OCI-LY7 (cell line): ENCODE measurements around the gene FAM3B. TPM values are rescaled to one million over a fixed set of nuclear protein-coding genes. Genes with fewer than 3 reads are reported as not detected.

Experiments
- BruUV-seq: library from RNA; stranded (reverse); fragments of 400-500 nt; replicated peaks from 2 replicates; lab custom pipeline; 2021; lab: Mats Ljungman, UMichigan
- CTCF ChIA-PET: fragments of 300-600 bp; sonication (Branson Sonifier 250); formaldehyde crosslinking; loops from one replicate; lab custom pipeline; 2022; ENCODE audit warnings: antibody characterized with exemption; ENCODE audit not compliant: unreplicated experiment; lab: Charles Lee
- POLR2A ChIA-PET: fragments of 300-600 bp; sonication (Branson Sonifier 250); formaldehyde crosslinking; loops from one replicate; lab custom pipeline; 2022; ENCODE audit warnings: antibody characterized with exemption; lab: Charles Lee
- DNase-seq: peaks from one replicate; pipeline ENCODE4 v3.0.0-alpha.2; 2015; ENCODE audit warnings: low spot score
- H2AFZ ChIP-seq: fragments of 200-600 bp; sonication (generic), shearing (Covaris generic); 2 replicates; pipeline ENCODE4 v1.6.1; 2014; ENCODE audit warnings: mild to moderate bottlenecking, antibody characterized with exemption, low read length, moderate library complexity
- H3K27ac ChIP-seq: fragments of 200-600 bp; sonication (generic); 2 replicates; pipeline ENCODE4 v1.5.1; 2014; ENCODE audit warnings: mixed run types, low read depth, mild to moderate bottlenecking, moderate library complexity, low read length, inconsistent platforms; ENCODE audit not compliant: poor library complexity, severe bottlenecking
- H3K36me3 ChIP-seq: fragments of 200-600 bp; sonication (generic); 2 replicates; pipeline ENCODE4 v1.6.1; 2014; ENCODE audit warnings: mild to moderate bottlenecking, antibody characterized with exemption, low read length, moderate library complexity, mixed read lengths; ENCODE audit not compliant: insufficient read depth
- H3K4me1 ChIP-seq: fragments of 200-600 bp; sonication (generic); 2 replicates; pipeline ENCODE4 v1.5.1; 2014; ENCODE audit warnings: mild to moderate bottlenecking, low read length; ENCODE audit not compliant: insufficient read depth, poor library complexity, severe bottlenecking
- H3K4me2 ChIP-seq: fragments of 200-600 bp; sonication (generic); 2 replicates; pipeline ENCODE4 v1.6.1; 2014; ENCODE audit warnings: mild to moderate bottlenecking, low read length
- H3K4me3 ChIP-seq: fragments of 200-600 bp; sonication (generic); 2 replicates; pipeline ENCODE4 v1.5.1; 2014; ENCODE audit warnings: mild to moderate bottlenecking, low read depth, low read length; ENCODE audit not compliant: poor library complexity, severe bottlenecking
- H3K79me2 ChIP-seq: fragments of 200-600 bp; sonication (generic); 2 replicates; pipeline ENCODE4 v1.6.1; 2016; ENCODE audit warnings: low read depth, mild to moderate bottlenecking, low read length, moderate library complexity, mixed read lengths; ENCODE audit not compliant: insufficient read depth
- H3K9me2 ChIP-seq: fragments of 200-600 bp; sonication (generic); 2 replicates; pipeline ENCODE4 v1.6.1; 2016; ENCODE audit warnings: mild to moderate bottlenecking, low read length, mixed read lengths; ENCODE audit not compliant: insufficient read depth
- H3K9me3 ChIP-seq: fragments of 200-600 bp; sonication (generic); 2 replicates; pipeline ENCODE4 v1.6.1; 2014; ENCODE audit warnings: mild to moderate bottlenecking, mixed run types, low read length, mixed read lengths
- H4K20me1 ChIP-seq: fragments of 200-600 bp; sonication (generic); 2 replicates; pipeline ENCODE4 v1.6.1; 2014; ENCODE audit warnings: mild to moderate bottlenecking, antibody characterized with exemption, low read length, moderate library complexity, mixed read lengths; ENCODE audit not compliant: insufficient read depth
- EZH2phosphoT487 ChIP-seq: fragments of 200-600 bp; sonication (generic); IDR thresholded peaks from 2 replicates; pipeline ENCODE4 v1.6.1; 2018; ENCODE audit warnings: low read depth, borderline replicate concordance, mild to moderate bottlenecking, mixed run types, antibody characterized with exemption, low read length, moderate library complexity, mixed read lengths
- intact Hi-C: fragments of 100-400 bp; cut with micrococcal nuclease; formaldehyde crosslinking; loops from one replicate; pipeline ENCODE4 v1.10.0; 2022; ENCODE audit not compliant: unreplicated experiment
- total RNA-seq, 2 experiments: library from RNA; depleted of rRNA in 1 of 2; stranded (reverse); fragments of >200 nt in 1 of 2; shearing (Covaris generic) in 1 of 2; gene quantifications; 2 replicates each; pipeline ENCODE4 v1.2.3, GENCODE V29; 2014 to 2022
- TF ChIP-seq, protein P1 (sequence below): fragments of 200-600 bp; sonication (generic); conservative IDR thresholded peaks from 2 replicates; pipeline ENCODE4 v1.5.1; 2014; ENCODE audit warnings: mild to moderate bottlenecking, antibody characterized with exemption, low read length, moderate library complexity, mixed read lengths

FAM3B gene
- total RNA-seq, 2 experiments from 2014 or later = 0.19 TPM; not detected in 1

DNA sequence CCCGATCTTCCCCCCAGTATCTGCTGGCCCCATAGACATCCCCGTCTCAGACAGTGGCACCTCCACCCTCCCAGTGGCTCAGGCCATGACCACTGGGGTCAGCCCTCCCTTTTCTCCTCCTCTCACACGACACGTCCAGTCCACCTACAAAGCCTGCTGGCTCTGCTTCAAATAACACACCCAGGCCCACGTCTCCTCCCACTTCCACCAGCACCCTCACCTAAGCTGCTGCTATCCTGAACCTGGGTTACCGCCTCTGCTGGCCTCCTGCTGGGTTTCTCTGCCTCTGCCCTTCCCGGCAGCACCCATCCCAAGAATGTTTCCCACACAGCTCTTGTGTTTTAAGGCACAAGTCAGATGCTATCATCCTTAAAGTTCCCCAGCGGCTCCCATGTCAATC, 71.2 kb downstream of the FAM3B start:
- ChIA-PET CTCF (no interaction called here), POLR2A (no interaction called here)
- Histone ChIP-seq H3K36me3 (no peaks in the 10 kb centered on the region), H3K9me3 (no peaks in the 10 kb centered on the region), H2AFZ (no peak overlapping the region), H3K4me1 (no peaks in the 10 kb centered on the region), H3K9me2 (no peaks in the 10 kb centered on the region), H4K20me1 (no peaks in the 10 kb centered on the region), H3K79me2 (no peaks in the 10 kb centered on the region), H3K4me3 (no peak overlapping the region), H3K4me2 (no peak overlapping the region), H3K27ac (no peak overlapping the region)
- TF ChIP-seq EZH2phosphoT487 = no peak
- TF ChIP-seq, protein P1, sequence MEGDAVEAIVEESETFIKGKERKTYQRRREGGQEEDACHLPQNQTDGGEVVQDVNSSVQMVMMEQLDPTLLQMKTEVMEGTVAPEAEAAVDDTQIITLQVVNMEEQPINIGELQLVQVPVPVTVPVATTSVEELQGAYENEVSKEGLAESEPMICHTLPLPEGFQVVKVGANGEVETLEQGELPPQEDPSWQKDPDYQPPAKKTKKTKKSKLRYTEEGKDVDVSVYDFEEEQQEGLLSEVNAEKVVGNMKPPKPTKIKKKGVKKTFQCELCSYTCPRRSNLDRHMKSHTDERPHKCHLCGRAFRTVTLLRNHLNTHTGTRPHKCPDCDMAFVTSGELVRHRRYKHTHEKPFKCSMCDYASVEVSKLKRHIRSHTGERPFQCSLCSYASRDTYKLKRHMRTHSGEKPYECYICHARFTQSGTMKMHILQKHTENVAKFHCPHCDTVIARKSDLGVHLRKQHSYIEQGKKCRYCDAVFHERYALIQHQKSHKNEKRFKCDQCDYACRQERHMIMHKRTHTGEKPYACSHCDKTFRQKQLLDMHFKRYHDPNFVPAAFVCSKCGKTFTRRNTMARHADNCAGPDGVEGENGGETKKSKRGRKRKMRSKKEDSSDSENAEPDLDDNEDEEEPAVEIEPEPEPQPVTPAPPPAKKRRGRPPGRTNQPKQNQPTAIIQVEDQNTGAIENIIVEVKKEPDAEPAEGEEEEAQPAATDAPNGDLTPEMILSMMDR = no peak
- intact Hi-C loops = no loop called here
- BruUV-seq = no TSS peak
- no peak for DNase-seq

DNA sequence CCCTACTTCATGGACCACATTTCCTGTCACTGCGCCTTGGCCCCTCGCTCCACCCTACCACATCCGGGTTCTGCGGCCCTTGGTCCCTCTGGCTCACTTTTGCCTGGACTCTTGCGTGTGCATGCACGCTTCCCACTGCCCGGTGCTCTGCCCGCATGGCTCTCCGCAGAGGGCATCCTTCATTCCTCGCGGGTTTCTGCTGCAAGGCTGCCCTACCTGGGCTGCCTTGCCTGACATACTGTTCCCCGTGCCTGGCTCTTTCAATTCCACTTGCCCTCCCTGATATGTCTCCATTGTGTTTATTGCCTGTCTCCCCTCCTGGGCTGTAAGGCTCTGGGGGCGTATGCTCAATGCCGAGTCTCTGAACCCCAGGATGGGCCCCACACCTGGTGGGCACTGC, 71.7 kb downstream of the FAM3B start:
- Histone ChIP-seq H3K4me3 (no peak overlapping the region), H3K4me2 (no peak overlapping the region), H3K27ac (no peak overlapping the region), H3K9me3 (no peaks in the 10 kb centered on the region), H4K20me1 (no peaks in the 10 kb centered on the region), H3K4me1 (no peaks in the 10 kb centered on the region), H3K79me2 (no peaks in the 10 kb centered on the region), H2AFZ (no peak overlapping the region), H3K36me3 (no peaks in the 10 kb centered on the region), H3K9me2 (no peaks in the 10 kb centered on the region)
- no peak for TF ChIP-seq EZH2phosphoT487
- TF ChIP-seq, protein P1 = no peak
- POLR2A ChIA-PET = no interaction called here
- intact Hi-C loops = no loop called here
- DNase-seq = no peak
- BruUV-seq = no TSS peak
- CTCF ChIA-PET = no interaction called here

DNA sequence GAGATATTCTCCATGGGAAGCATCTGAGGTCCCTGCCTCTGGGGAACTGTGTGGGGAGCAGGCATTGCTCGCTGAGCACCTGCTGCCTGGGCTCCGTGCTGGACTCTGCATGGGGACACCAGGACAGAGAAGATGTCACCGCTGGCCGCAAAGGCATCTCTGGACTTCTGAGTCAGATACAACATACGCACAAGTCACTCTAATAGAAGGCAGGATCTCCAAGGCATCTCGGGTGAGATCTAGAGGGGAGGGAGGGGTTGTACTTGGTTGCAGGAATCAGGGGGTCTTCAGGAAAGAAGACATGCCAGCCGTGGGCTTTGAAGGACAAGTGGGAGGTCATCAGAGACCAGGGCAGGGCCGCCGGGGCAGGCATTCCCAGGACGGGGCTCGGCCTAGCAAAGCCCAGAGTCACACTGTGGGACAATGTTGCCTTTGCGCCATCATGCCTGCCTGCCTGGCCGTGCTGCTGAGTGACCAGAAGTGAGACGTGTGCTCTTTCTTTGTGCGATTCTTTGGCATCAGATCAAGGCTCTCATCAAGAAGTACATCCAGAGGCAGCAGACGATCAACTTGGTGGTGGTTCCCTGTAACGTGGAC, 73.5 kb downstream of the FAM3B start:
- Histone ChIP-seq H3K79me2 (no peaks in the 10 kb centered on the region), H4K20me1 (no peaks in the 10 kb centered on the region), H3K4me3 (no peak overlapping the region), H3K9me3 (no peaks in the 10 kb centered on the region), H3K4me2 (no peak overlapping the region), H3K4me1 (no peaks in the 10 kb centered on the region), H2AFZ (no peak overlapping the region), H3K27ac (no peak overlapping the region), H3K36me3 (no peaks in the 10 kb centered on the region), H3K9me2 (no peaks in the 10 kb centered on the region)
- no peak for DNase-seq
- ChIA-PET POLR2A (interaction anchor here (0.7 kb wide), 1 partner anchor 18 kb away, joined by 3 read pairs; no protein-coding TSS in a partner anchor), CTCF (no interaction called here)
- BruUV-seq = no TSS peak
- intact Hi-C loops = no loop called here
- no peak for TF ChIP-seq EZH2phosphoT487
- TF ChIP-seq, protein P1 = no peak
